HG03060 (cell line): Measurements from ENCODE around the gene PPP1R12B.
"Not testable (repeated sequence)": the region's sequence is repeated elsewhere in the genome, so short reads cannot be mapped to it uniquely, and the experiment has no call there.

Source experiments
- ATAC-seq: cut with Tn5 transposase; IDR thresholded peaks from one replicate; pipeline ENCODE4 v1.9.1; 2021; ENCODE audit warnings: low read depth, moderate number of reproducible peaks; ENCODE audit not compliant: unreplicated experiment

The PPP1R12B gene

DNA sequence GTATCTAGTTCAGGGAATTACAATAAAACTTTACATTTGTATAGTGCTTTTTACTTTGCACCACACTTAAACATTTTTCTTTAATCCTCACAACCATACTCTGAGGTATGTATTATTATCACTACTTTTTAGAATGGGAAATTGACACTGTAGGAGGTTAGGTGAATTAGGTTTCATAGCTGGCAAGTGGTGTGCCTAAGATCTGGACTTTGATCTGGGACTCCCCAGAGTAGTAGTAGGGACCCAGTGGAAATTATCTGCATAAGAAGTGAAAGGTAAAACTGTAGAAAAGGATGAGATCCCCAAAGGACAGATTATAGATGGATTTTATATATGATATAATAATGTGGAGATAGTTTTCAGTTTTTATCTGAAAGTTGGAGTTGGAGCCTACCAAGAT, 85.6 kb downstream of the PPP1R12B start:
- no peak for ATAC-seq

GRCh38 chr1:202438393-202439174, 90.1 kb downstream of the PPP1R12B start:
- no peak for ATAC-seq

GRCh38 chr1:202439308-202439707, 90.8 kb downstream of the PPP1R12B start:
- ATAC-seq, result no peak

- not testable (repeated sequence) for ATAC-seq
These were observed 99.6 kb downstream of the PPP1R12B start for GRCh38 chr1:202448140-202448539.

DNA sequence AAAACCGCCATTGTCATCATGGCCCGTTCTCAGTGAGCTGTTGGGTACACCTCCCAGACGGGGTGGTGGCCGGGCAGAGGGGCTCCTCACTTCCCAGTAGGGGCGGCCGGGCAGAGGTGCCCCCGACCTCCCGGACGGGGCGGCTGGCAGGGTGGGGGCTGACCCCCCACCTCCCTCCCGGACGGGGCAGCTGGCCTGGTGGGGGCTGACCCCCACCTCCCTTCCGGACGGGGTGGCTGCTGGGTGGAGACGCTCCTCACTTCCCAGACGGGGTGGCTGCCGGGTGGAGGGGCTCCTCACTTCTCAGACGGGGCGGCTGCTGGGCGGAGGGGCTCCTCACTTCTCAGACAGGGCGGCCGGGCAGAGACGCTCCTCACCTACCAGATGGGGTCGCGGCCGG, 103.1 kb downstream of the PPP1R12B start:
- ATAC-seq, result not testable (repeated sequence)

GRCh38 chr1:202452508-202452907, 104.0 kb downstream of the PPP1R12B start:
- ATAC-seq, result no peak

GRCh38 chr1:202456372-202457169, 108.1 kb downstream of the PPP1R12B start:
- ATAC-seq, result not testable (repeated sequence)

GRCh38 chr1:202458651-202459050, 110.2 kb downstream of the PPP1R12B start:
- not testable (repeated sequence) for ATAC-seq

GRCh38 chr1:202459470-202460142, 111.1 kb downstream of the PPP1R12B start:
- ATAC-seq, result not testable (repeated sequence)

DNA sequence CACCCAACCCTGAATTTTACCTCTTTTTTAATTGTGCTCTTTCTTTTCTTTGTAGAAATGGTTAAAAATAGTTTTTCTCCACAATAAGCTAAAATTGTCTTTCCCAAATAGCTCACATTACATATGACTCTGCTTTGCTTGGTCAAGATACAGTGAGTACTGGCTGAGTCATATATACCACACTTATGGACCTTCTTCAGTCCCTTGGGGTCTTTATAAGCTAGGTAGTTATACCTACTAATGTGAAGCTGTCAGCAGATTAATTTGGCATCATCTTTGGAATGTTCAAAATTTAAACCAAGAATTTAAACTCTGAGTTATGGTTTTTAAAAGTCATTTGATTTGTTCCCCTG, 111.6 kb downstream of the PPP1R12B start:
- ATAC-seq, result not testable (repeated sequence)

DNA sequence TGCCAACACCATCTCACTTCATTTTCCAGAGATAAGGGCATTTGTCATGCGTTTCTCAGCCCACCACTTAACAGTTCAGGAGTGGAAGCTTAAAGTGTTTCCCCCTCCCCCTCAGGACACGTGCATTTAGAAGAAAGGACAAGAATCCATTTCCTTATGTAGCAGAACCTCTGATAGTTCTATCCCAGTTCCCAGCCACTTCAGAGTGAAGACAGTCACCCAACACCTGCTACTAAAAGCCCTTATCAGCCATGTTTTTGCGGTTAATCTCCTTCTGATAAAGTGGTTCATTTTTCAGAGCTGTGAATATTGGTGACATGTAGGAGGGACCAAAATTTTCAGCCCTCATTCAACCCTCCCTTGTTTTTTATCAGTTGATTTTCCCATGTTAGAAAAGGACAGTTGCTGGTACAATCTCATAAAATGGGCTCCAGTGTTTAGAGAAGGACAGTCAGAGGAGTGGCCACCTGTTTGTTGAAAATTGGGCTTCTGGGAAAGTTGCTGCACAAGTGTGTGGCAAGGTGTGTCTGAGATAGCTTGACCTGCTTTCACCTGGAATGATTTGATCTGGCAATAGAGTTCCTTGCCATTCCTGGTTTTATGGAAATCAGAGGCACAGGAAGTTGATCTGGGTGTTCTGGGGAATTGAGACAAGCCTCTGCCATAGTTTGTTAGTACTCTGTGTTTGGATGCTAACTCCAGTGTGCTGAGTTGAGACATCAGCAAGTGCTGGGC, 114.0 kb downstream of the PPP1R12B start:
- no peak for ATAC-seq

- not testable (repeated sequence) for ATAC-seq
These were observed 115.7 kb downstream of the PPP1R12B start for GRCh38 chr1:202464153-202464742.

DNA sequence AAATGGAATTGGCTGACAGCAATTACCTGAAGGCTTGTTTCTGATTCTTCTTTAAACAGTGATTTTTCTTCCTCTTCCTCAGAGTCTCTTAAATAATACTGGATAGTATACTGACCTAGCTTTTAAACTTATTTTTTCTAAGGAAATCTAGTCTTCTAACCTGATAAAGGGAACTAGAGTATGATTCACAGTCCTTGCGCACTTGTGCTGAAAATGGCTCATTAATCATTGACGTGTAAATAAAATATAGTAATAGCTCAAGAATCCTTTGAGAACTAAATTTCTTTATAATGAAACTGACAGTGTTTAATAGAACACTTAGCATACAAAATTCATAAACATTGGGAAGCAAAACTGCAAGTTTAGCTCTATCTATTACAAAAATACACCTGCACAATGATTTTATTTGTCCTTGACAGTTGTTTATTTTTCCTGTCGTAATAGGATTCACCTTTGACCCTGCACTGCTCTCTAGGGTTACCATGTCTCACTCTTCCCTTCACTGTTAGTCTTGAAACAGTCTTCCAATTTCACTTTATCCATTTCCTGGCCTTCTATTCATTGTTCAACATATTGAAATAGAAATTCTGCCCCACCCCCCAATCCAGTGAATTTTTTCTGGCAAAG, 117.3 kb downstream of the PPP1R12B start:
- ATAC-seq, result not testable (repeated sequence)

DNA sequence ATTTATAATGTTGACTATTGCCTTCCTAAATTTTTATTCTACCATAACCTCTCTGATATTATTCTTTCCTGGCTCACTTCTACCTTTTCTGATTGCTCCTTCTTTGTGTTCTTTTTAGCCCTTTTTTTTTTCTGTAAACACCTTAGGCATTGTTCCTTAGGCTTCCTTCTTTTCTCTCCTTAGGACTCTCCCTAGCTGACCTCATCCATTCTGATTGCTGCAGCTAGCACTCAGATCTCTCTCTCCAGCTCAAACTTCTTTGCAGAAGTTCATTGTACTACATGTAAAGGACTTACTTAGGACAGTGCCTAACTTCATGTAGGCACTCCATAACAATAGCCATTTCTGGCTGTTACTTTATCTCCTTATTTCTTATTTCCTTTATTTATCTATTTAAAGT, 117.8 kb downstream of the PPP1R12B start:
- ATAC-seq, result not testable (repeated sequence)

DNA sequence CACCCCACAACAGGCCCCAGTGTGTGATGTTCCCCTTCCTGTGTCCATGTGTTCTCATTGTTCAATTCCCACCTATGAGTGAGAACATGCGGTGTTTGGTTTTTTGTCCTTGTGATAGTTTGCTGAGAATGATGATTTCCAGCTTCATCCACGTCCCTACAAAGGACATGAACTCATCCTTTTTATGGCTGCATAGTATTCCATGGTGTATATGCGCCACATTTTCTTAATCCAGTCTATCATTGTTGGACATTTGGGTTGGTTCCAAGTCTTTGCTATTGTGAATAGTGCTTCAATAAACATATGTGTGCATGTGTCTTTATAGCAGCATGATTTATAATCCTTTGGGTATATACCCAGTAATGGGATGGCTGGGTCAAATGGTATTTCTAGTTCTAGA, 118.9 kb downstream of the PPP1R12B start:
- not testable (repeated sequence) for ATAC-seq

GRCh38 chr1:202468695-202469094, 120.2 kb downstream of the PPP1R12B start:
- ATAC-seq, result not testable (repeated sequence)

GRCh38 chr1:202469123-202469522, 120.6 kb downstream of the PPP1R12B start:
- not testable (repeated sequence) for ATAC-seq

DNA sequence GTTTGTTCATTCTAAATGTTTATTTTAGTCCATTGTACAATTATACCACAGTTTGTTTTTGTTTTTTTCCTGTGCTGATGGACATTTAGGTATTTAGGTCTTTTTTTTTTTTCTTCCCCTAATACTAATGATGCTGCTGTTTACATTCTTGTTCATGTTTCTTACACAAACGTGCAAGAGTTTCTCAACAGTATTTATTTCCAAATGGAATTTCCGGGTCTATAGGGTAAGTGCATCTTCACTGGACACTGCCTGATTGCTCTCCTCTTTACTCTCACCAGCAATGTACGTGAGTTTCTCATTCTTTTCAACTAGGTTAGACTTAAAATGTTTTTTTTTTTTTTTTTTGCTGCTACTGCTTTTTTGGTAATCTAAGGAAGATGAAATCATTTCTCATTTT, 122.7 kb downstream of the PPP1R12B start:
- no peak for ATAC-seq

DNA sequence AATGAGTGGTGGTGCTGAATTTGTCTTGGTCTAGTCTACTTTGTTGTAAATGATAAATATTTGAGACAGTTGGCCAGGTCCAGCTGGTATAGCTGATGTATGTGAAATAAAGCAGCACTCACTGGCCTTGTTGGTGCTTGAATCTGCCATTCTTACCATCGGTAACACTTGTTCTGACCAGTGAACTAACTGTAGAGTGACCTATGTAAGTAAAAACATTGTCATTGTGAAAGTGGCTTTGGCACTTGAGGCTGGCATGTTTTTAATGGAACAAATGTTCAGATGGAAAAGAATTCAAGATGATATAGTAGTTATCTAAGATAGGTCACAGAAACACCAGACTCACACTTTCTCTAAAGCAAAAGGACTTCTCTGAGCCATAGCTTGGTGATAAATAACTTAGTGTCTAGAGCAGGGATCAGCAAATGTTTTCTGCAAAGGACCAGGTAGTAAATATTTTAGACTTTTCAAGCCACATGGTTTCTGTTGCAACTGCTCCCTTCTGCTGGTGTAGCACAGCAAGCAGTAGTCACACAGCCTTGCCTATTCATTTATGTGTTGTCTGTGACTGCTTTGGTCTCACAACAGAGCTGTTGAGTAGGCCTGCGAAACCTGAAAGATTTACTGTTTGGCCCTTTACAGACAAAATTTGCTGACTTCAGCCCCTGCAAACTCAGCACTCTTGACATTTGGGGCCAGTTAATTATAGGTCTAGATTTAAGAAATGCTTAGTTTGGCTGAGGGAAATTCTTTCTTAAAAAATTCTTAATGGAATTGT, 124.0 kb downstream of the PPP1R12B start:
- ATAC-seq, result not testable (repeated sequence)
